ENCODE data around the gene DCC.

DNA sequence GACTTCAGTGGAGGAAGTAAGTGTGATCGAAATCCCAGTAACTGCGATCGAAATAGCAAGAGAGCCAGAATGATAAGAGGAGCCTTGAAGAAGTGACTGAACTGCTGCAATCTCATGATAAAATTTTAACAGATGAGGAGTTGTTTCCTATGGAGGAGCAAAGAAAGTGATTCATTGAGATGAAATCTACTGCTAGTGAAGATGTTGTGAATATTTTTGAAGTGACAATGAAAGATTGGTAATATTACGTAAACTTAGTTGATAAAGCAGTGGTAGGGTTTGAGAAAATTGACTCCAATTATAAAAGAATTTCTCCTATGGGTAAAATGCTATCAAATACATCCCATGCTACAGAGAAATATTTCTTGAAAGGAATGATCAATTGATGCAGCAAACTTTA, 1103.8 kb downstream of the DCC start:
- TF ChIP-seq CTCF (IDR thresholded peaks at IDR 0.05) (no peak), POLR2A (IDR thresholded peaks at IDR 0.05) (no peak)

Data from testis (tissue), 2 donors.